PFSK-1 (cell line): ENCODE results near the gene HIC2.
"Not testable (repeated sequence)": the region's sequence is repeated elsewhere in the genome, so short reads cannot be mapped to it uniquely, and the experiment has no call there.

Source experiments
- POLR2AphosphoS5 ChIP-seq: IDR thresholded peaks from 2 replicates; pipeline ENCODE4 v1.6.1; 2012; ENCODE audit warnings: low read depth, mild to moderate bottlenecking, control low read depth, low read length, moderate library complexity
- TF ChIP-seq, protein P1 (sequence below), 2 experiments: IDR thresholded peaks; 2 replicates each; pipeline versions ENCODE4 v1.6.1 to v1.8.0; 2011 to 2012; ENCODE audit warnings: low read depth in 2 of 2, low read length in 2 of 2, control low read depth in 1 of 2, inconsistent platforms in 1 of 2, mild to moderate bottlenecking in 1 of 2, moderate library complexity in 1 of 2; ENCODE audit not compliant: insufficient read depth in 1 of 2

DNA sequence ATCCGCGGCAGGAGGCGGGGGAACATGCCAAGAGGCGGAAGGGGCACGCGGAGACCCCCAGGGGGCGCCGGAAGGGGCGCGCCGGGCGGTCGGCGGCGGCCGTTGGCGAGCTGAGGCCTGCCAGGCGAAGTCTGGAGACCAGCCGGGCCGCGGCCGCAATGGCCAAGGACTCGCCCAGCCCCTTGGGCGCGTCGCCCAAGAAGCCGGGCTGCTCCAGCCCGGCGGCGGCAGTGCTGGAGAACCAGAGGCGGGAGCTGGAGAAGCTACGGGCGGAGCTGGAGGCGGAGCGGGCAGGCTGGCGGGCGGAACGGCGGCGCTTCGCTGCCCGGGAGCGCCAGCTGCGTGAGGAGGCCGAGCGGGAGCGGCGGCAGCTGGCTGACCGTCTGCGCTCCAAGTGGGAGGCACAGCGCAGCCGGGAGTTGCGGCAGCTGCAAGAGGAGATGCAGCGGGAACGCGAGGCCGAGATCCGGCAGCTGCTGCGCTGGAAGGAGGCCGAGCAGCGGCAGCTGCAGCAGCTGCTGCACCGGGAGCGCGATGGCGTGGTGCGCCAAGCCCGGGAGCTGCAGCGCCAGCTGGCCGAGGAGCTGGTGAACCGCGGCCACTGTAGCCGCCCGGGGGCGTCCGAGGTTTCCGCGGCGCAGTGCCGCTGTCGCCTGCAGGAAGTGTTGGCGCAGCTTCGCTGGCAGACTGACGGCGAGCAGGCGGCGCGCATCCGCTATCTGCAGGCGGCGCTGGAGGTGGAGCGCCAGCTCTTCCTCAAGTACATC is 33.3 kb upstream of the HIC2 start, which contains the start of gene RIMBP3B:
- not testable (repeated sequence) for TF ChIP-seq POLR2AphosphoS5
- TF ChIP-seq, protein P1, sequence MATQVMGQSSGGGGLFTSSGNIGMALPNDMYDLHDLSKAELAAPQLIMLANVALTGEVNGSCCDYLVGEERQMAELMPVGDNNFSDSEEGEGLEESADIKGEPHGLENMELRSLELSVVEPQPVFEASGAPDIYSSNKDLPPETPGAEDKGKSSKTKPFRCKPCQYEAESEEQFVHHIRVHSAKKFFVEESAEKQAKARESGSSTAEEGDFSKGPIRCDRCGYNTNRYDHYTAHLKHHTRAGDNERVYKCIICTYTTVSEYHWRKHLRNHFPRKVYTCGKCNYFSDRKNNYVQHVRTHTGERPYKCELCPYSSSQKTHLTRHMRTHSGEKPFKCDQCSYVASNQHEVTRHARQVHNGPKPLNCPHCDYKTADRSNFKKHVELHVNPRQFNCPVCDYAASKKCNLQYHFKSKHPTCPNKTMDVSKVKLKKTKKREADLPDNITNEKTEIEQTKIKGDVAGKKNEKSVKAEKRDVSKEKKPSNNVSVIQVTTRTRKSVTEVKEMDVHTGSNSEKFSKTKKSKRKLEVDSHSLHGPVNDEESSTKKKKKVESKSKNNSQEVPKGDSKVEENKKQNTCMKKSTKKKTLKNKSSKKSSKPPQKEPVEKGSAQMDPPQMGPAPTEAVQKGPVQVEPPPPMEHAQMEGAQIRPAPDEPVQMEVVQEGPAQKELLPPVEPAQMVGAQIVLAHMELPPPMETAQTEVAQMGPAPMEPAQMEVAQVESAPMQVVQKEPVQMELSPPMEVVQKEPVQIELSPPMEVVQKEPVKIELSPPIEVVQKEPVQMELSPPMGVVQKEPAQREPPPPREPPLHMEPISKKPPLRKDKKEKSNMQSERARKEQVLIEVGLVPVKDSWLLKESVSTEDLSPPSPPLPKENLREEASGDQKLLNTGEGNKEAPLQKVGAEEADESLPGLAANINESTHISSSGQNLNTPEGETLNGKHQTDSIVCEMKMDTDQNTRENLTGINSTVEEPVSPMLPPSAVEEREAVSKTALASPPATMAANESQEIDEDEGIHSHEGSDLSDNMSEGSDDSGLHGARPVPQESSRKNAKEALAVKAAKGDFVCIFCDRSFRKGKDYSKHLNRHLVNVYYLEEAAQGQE (IDR thresholded peaks at IDR 0.05; ENCODE audit: insufficient read depth in 1 of 2, low read depth in 2 of 2, low read length in 2 of 2) = not testable (repeated sequence)
